Thyroid gland (tissue), 4 donors: ENCODE data around the gene PJA1. TPM values are rescaled to one million over a fixed set of nuclear protein-coding genes. Genes with fewer than 3 reads are reported as not detected.

Experiments used
- DNase-seq, 2 donors: peaks; one replicate each; pipeline ENCODE4 v3.0.0-alpha.2; 2019
- H3K27ac ChIP-seq, 3 donors: fragments of 200-600 bp; sonication (generic); 1 replicate in 2 of 3; 2 replicates in 1 of 3; pipeline ENCODE4 v1.5.1; 2016 to 2019; ENCODE audit warnings: mild to moderate bottlenecking in 1 of 3, moderate library complexity in 1 of 3
- H3K27me3 ChIP-seq: fragments of 200-600 bp; sonication (generic); one replicate; pipeline ENCODE4 v1.5.1; 2019
- H3K36me3 ChIP-seq, 2 donors: fragments of 200-600 bp; sonication (generic); one replicate each; pipeline ENCODE4 v1.5.1; 2016 to 2019
- H3K4me1 ChIP-seq, 2 donors: fragments of 200-600 bp; sonication (generic); one replicate each; pipeline ENCODE4 v1.5.1; 2017 to 2019
- H3K4me3 ChIP-seq, 3 donors: fragments of 200-600 bp; sonication (generic); replicated peaks in 1 of 3; 1 replicate in 2 of 3; 2 replicates in 1 of 3; pipeline ENCODE4 v1.5.1; 2016; ENCODE audit warnings: mild to moderate bottlenecking in 1 of 3
- H3K9me3 ChIP-seq: fragments of 200-600 bp; sonication (generic); one replicate; pipeline ENCODE4 v1.5.1; 2017
- CTCF ChIP-seq, 6 experiments: fragments of 200-600 bp in 3 of 6; fragments of 450-650 bp in 3 of 6; sonication (generic) in 3 of 6; IDR thresholded peaks; one replicate each; pipeline ENCODE4 v1.5.1; 2016 to 2019; ENCODE audit warnings: antibody characterized with exemption in 6 of 6, mild to moderate bottlenecking in 2 of 6, inconsistent platforms in 1 of 6, moderate library complexity in 1 of 6
- POLR2A ChIP-seq, 2 donors: fragments of 450-650 bp; IDR thresholded peaks; one replicate each; pipeline ENCODE4 v1.6.1; 2017; ENCODE audit warnings: antibody characterized with exemption in 2 of 2, mild to moderate bottlenecking in 2 of 2, moderate library complexity in 1 of 2
- WGBS, 2 donors: methylation state at CpG; one replicate each; pipeline ENCODE4 v1.1.5; 2017; 5-methylcytosine and 5-hydroxymethylcytosine counted together
- intact Hi-C: fragments of 100-400 bp; cut with DNase I; formaldehyde crosslinking; loops from one replicate; pipeline ENCODE4 v1.15.1; 2023
- total RNA-seq, 4 donors: library from RNA; depleted of rRNA; stranded (reverse); fragments of >200 nt; gene quantifications; one replicate each; pipeline ENCODE4 v1.2.3, GENCODE V29; 2016

PJA1 gene
- total RNA-seq, 4 donors from 2014 or later: 29.7 to 60.0 (median 50.1) TPM

GRCh38 chrX:69192603-69193002 lies 27.4 kb upstream of the PJA1 start:
- no peak for DNase-seq
- no peaks in the 10 kb centered on the region for H3K36me3 ChIP-seq
- no peaks in the 10 kb centered on the region for H3K4me1 ChIP-seq
- H3K27ac ChIP-seq: no peak overlapping the region
- no peaks in the 10 kb centered on the region for H3K9me3 ChIP-seq
- intact Hi-C loops: no loop called here
- TF ChIP-seq POLR2A (IDR thresholded peaks at IDR 0.05): no peak
- TF ChIP-seq CTCF (IDR thresholded peaks at IDR 0.05): no peak
- H3K4me3 ChIP-seq: no peak overlapping the region
- H3K27me3 ChIP-seq: no peaks in the 10 kb centered on the region
- WGBS, 2 donors: 90 to 95% methylated on average over 1 to 2 of the region's 2 CpGs

DNA sequence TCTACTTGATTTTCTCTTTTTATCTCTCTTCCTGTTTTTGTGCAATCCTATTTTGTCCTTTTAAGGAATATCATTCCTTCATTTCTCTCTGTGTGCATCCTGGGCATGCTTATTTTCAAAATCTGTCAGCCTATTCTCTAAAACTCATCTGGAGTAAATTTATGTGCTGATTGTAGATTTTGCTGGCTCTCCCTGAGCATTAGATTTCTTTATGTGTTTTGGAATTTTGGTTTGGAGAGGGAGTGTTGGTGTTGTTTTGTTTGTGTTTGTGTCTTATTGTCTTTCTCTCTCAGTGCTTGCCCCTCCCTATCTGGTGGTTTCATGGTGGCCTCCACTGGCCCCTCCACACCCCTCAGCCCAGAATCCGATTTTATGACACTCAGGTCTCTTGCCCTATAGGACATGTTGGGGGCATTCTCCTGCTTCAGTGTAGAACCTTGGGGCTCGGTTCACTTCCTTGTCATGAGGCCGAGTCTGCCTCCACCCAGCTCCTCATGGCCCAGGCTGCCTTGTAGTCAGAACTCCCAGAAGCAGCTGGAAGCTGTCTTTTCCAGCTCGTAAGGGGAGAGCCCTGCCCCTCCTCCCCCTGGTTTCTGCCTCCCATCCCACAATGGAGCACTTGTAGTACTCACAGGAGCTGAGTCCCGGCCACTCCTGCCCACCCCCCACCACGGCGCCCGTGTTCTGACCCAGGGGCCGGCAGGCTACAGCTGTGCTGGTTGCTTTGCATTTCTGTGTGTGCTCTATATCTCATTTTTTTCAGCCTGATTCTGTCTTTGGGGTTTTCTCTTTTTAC lies 24.5 kb upstream of the PJA1 start:
- H3K36me3 ChIP-seq: no peaks in the 10 kb centered on the region
- no peak for TF ChIP-seq POLR2A (IDR thresholded peaks at IDR 0.05)
- TF ChIP-seq CTCF (IDR thresholded peaks at IDR 0.05): no peak
- DNase-seq: no peak
- H3K4me3 ChIP-seq: no peak overlapping the region
- 48 to 66% methylated on average over 5 to 8 of the region's 9 CpGs for WGBS, 2 donors
- no peaks in the 10 kb centered on the region for H3K4me1 ChIP-seq
- H3K27ac ChIP-seq: no peak overlapping the region
- no peaks in the 10 kb centered on the region for H3K27me3 ChIP-seq
- intact Hi-C loops: no loop called here
- H3K9me3 ChIP-seq: no peaks in the 10 kb centered on the region

DNA sequence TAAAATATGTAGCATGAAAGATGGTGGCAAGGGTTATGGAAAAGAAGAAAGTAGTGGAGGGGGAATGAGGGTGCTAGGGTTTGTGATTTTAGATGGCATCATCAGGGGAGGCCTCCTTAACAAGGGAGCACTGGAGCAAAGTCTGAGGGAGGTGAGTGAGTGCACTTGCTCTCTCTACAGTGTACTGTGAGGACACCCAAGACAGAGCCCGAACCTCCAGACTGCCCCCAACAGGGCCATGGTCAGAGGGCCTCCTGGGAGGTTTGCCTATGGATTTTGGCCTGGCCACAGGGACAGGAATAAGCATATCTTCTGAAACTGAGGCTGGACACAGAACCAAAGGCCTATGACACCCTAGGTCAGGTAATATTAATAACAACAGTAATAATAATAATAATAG lies 21.4 kb upstream of the PJA1 start:
- H3K36me3 ChIP-seq: no peaks in the 10 kb centered on the region
- 82 to 100% methylated on average over 1 of the region's 1 CpG for WGBS, 2 donors
- no peaks in the 10 kb centered on the region for H3K4me1 ChIP-seq
- intact Hi-C loops: no loop called here
- no peak for TF ChIP-seq POLR2A (IDR thresholded peaks at IDR 0.05)
- TF ChIP-seq CTCF (IDR thresholded peaks at IDR 0.05): no peak
- no peak overlapping the region for H3K4me3 ChIP-seq
- DNase-seq: no peak
- no peak overlapping the region for H3K27ac ChIP-seq
- no peaks in the 10 kb centered on the region for H3K27me3 ChIP-seq
- no peaks in the 10 kb centered on the region for H3K9me3 ChIP-seq

GRCh38 chrX:69185886-69186285 lies 20.6 kb upstream of the PJA1 start:
- no peaks in the 10 kb centered on the region for H3K27me3 ChIP-seq
- WGBS, 2 donors: 70% methylated on average over 2 of the region's 2 CpGs; no CpG with 5 or more reads in 1 of the 2 donors
- TF ChIP-seq POLR2A (IDR thresholded peaks at IDR 0.05) (no peak), CTCF (IDR thresholded peaks at IDR 0.05) (no peak)
- no peaks in the 10 kb centered on the region for H3K4me1 ChIP-seq
- intact Hi-C loops: no loop called here
- H3K4me3 ChIP-seq: no peak overlapping the region
- no peaks in the 10 kb centered on the region for H3K9me3 ChIP-seq
- H3K27ac ChIP-seq: no peak overlapping the region
- H3K36me3 ChIP-seq: no peaks in the 10 kb centered on the region
- DNase-seq: no peak

DNA sequence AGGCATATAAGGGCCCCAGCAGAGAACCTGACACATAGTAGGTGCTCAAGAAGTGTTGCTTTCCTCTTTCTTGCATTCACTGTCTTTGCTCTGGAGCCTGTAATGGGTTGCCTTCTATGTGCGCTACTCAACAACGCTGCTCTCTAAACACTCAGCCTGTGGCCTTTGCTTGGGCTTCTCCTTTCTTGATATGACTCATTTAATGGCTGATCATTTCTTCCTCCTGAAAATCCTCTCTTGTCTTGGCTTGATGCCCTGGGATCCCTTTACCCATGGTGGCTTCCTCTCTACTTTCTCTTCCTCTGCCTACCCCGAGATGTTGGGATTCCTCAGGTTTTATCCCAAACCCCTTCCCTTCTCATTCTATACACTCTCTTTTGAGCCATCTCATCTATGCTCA lies 19.9 kb upstream of the PJA1 start:
- DNase-seq: no peak
- intact Hi-C loops: no loop called here
- Histone ChIP-seq H3K4me3 (no peak overlapping the region), H3K9me3 (no peaks in the 10 kb centered on the region), H3K27me3 (no peaks in the 10 kb centered on the region), H3K36me3 (no peaks in the 10 kb centered on the region), H3K27ac (no peak overlapping the region), H3K4me1 (no peaks in the 10 kb centered on the region)
- TF ChIP-seq POLR2A (IDR thresholded peaks at IDR 0.05) (no peak), CTCF (IDR thresholded peaks at IDR 0.05) (no peak)
- WGBS, 2 donors: 89 to 93% methylated on average over 3 of the region's 3 CpGs
